Nephron progenitor cell (in vitro differentiated cells): ENCODE results near the gene CAMK2N2.
A peak's percentile ranks its signal among the peaks of the same experiment; 100 is the strongest.

Experiments
- DNase-seq: peaks from one replicate; pipeline ENCODE4 v3.0.0; 2021
- H3K27ac Mint-ChIP-seq: 2 replicates; pipeline ENCODE4 v1.8.0; 2021; ENCODE audit warnings: mild to moderate bottlenecking, moderate library complexity, mixed read lengths
- H3K27me3 Mint-ChIP-seq: 2 replicates; pipeline ENCODE4 v1.8.0; 2021; ENCODE audit warnings: mild to moderate bottlenecking, low read depth, mixed read lengths; ENCODE audit not compliant: poor library complexity
- H3K36me3 Mint-ChIP-seq: 2 replicates; pipeline ENCODE4 v1.8.0; 2021; ENCODE audit warnings: low read depth, mixed read lengths
- H3K4me1 Mint-ChIP-seq: 2 replicates; pipeline ENCODE4 v1.8.0; 2021; ENCODE audit warnings: mixed read lengths
- H3K4me3 Mint-ChIP-seq: 2 replicates; pipeline ENCODE4 v1.8.0; 2021; ENCODE audit warnings: mild to moderate bottlenecking, moderate library complexity, mixed read lengths
- H3K9me3 Mint-ChIP-seq: 2 replicates; pipeline ENCODE4 v1.8.0; 2021; ENCODE audit warnings: mild to moderate bottlenecking, moderate library complexity, mixed read lengths
- CTCF ChIP-seq: fragments of 200-600 bp; sonication (generic); IDR thresholded peaks from 2 replicates; pipeline ENCODE4 v1.5.0; 2021; ENCODE audit warnings: antibody characterized with exemption

CAMK2N2 gene

GRCh38 chr3:184257083-184257915, 4.1 kb downstream of the CAMK2N2 start:
- peaks cover 11% of the 10 kb centered on the region for H3K4me1 Mint-ChIP-seq
- TF ChIP-seq CTCF = no peak
- H3K27ac Mint-ChIP-seq = no peak overlapping the region
- H3K36me3 Mint-ChIP-seq = peaks cover 8% of the 10 kb centered on the region
- H3K9me3 Mint-ChIP-seq = peaks cover 7% of the 10 kb centered on the region
- H3K27me3 Mint-ChIP-seq = peaks cover 76% of the 10 kb centered on the region
- no peak for DNase-seq
- no peak overlapping the region for H3K4me3 Mint-ChIP-seq

- DNase-seq = no peak
- peaks cover 3% of the 10 kb centered on the region for H3K9me3 Mint-ChIP-seq
- peaks cover 58% of the 10 kb centered on the region for H3K27me3 Mint-ChIP-seq
- no peak overlapping the region for H3K4me3 Mint-ChIP-seq
- no peak overlapping the region for H3K27ac Mint-ChIP-seq
- peaks cover 8% of the 10 kb centered on the region for H3K36me3 Mint-ChIP-seq
- TF ChIP-seq CTCF = no peak
- peaks cover 3% of the 10 kb centered on the region for H3K4me1 Mint-ChIP-seq
Measured at GRCh38 chr3:184255291-184256039, 5.9 kb downstream of the CAMK2N2 start.

- Mint-ChIP-seq H3K27me3 (peaks cover 21% of the 10 kb centered on the region), H3K36me3 (no peaks in the 10 kb centered on the region), H3K4me1 (peaks cover 19% of the 10 kb centered on the region), H3K4me3 (peak overlapping the region; percentile 95), H3K27ac (no peak overlapping the region), H3K9me3 (no peaks in the 10 kb centered on the region)
- peak; percentile 94 for TF ChIP-seq CTCF
- peak; percentile 88 for DNase-seq
Measured at GRCh38 chr3:184250167-184250828, 11.1 kb downstream of the CAMK2N2 start.

- H3K27ac Mint-ChIP-seq = peak within 1 kb of the TSS; percentile 99
- H3K4me3 Mint-ChIP-seq = peak within 1 kb of the TSS; percentile 95
- H3K4me1 Mint-ChIP-seq = peaks cover 19% of the 10 kb centered on the region
- peak; percentile 96 for DNase-seq
- H3K9me3 Mint-ChIP-seq = no peaks in the 10 kb centered on the region
- peaks cover 7% of the 10 kb centered on the region for H3K36me3 Mint-ChIP-seq
- TF ChIP-seq CTCF = no peak
- H3K27me3 Mint-ChIP-seq = peaks cover 17% of the 10 kb centered on the region
Measured at GRCh38 chr3:184249412-184250166, 11.8 kb downstream of the CAMK2N2 start, which contains the start of gene EEF1AKMT4. Gene EEF1AKMT4 (plus strand): TSS chr3:184249672. CDS start chr3:184249695, 23 bp downstream.
